Mesodermal cell (in vitro differentiated cells): Measurements from ENCODE around the gene TIMM13.

Experiments
- H3K27ac ChIP-seq: 2 replicates; pipeline ENCODE4 v1.7.0; 2013; ENCODE audit warnings: mild to moderate bottlenecking, low read depth, low read length, moderate library complexity; ENCODE audit not compliant: severe bottlenecking
- H3K36me3 ChIP-seq: 2 replicates; pipeline ENCODE4 v1.7.1; 2013; ENCODE audit warnings: mild to moderate bottlenecking, low read length, moderate library complexity; ENCODE audit not compliant: control insufficient read depth, insufficient read depth
- H3K4me1 ChIP-seq: one replicate; pipeline ENCODE4 v1.7.1; 2013; ENCODE audit warnings: mild to moderate bottlenecking, low read length; ENCODE audit not compliant: insufficient read depth, control insufficient read depth, poor library complexity, severe bottlenecking
- H3K4me3 ChIP-seq: 2 replicates; pipeline ENCODE4 v1.7.0; 2013; ENCODE audit warnings: low read length, control low read depth, mild to moderate bottlenecking; ENCODE audit not compliant: insufficient read depth, poor library complexity, severe bottlenecking; ENCODE audit errors: extremely low read depth
- H3K9me3 ChIP-seq: 2 replicates; pipeline ENCODE4 v1.7.1; 2013; ENCODE audit warnings: mild to moderate bottlenecking, low read length, moderate library complexity; ENCODE audit not compliant: control insufficient read depth
- WGBS, 2 experiments: methylation state at CpG; one replicate each; pipeline ENCODE4 v1.1.5; 2013; ENCODE audit warnings: missing lambda C conversion rate in 2 of 2; ENCODE audit not compliant: insufficient coverage in 2 of 2; 5-methylcytosine and 5-hydroxymethylcytosine counted together

The TIMM13 gene

GRCh38 chr19:2454199-2454961, 27.0 kb upstream of the TIMM13 start:
- Histone ChIP-seq H3K27ac (no peak overlapping the region), H3K36me3 (peaks cover 26% of the 10 kb centered on the region), H3K4me3 (peak overlapping the region; percentile 100), H3K4me1 (peaks cover 21% of the 10 kb centered on the region), H3K9me3 (no peaks in the 10 kb centered on the region)
- WGBS, 2 experiments: 90 to 96% methylated on average over 10 to 16 of the region's 19 CpGs

- no peak overlapping the region for H3K4me3 ChIP-seq
- 89 to 92% methylated on average over 15 to 18 of the region's 19 CpGs for WGBS, 2 experiments
- peaks cover 21% of the 10 kb centered on the region for H3K4me1 ChIP-seq
- H3K27ac ChIP-seq: no peak overlapping the region
- H3K36me3 ChIP-seq: peaks cover 32% of the 10 kb centered on the region
- H3K9me3 ChIP-seq: no peaks in the 10 kb centered on the region
These were observed 26.1 kb upstream of the TIMM13 start for GRCh38 chr19:2453431-2454025.

GRCh38 chr19:2451741-2452140, 24.4 kb upstream of the TIMM13 start:
- Histone ChIP-seq H3K27ac (no peak overlapping the region), H3K9me3 (no peaks in the 10 kb centered on the region), H3K4me1 (peaks cover 25% of the 10 kb centered on the region), H3K4me3 (no peak overlapping the region), H3K36me3 (peaks cover 47% of the 10 kb centered on the region)
- 92 to 95% methylated on average over 15 to 18 of the region's 18 CpGs for WGBS, 2 experiments

GRCh38 chr19:2451138-2451537, 23.8 kb upstream of the TIMM13 start:
- no peak overlapping the region for H3K4me3 ChIP-seq
- H3K27ac ChIP-seq: no peak overlapping the region
- peaks cover 25% of the 10 kb centered on the region for H3K4me1 ChIP-seq
- no peaks in the 10 kb centered on the region for H3K9me3 ChIP-seq
- 93 to 99% methylated on average over 6 to 7 of the region's 7 CpGs for WGBS, 2 experiments
- peaks cover 52% of the 10 kb centered on the region for H3K36me3 ChIP-seq

GRCh38 chr19:2449019-2449418, 21.6 kb upstream of the TIMM13 start:
- peaks cover 64% of the 10 kb centered on the region for H3K36me3 ChIP-seq

GRCh38 chr19:2446381-2446780, 19.0 kb upstream of the TIMM13 start:
- no peaks in the 10 kb centered on the region for H3K9me3 ChIP-seq
- H3K4me3 ChIP-seq: no peak overlapping the region
- peaks cover 80% of the 10 kb centered on the region for H3K36me3 ChIP-seq
- 92 to 97% methylated on average over 12 to 19 of the region's 19 CpGs for WGBS, 2 experiments
- no peak overlapping the region for H3K27ac ChIP-seq
- H3K4me1 ChIP-seq: peaks cover 4% of the 10 kb centered on the region

More at GRCh38 chr19:2449019-2449418, 21.6 kb upstream of the TIMM13 start:
- Histone ChIP-seq H3K9me3 (no peaks in the 10 kb centered on the region), H3K4me1 (peaks cover 10% of the 10 kb centered on the region), H3K4me3 (no peak overlapping the region), H3K27ac (no peak overlapping the region)
- WGBS, 2 experiments: 91 to 98% methylated on average over 8 to 11 of the region's 11 CpGs

GRCh38 chr19:2444251-2445002, 17.0 kb upstream of the TIMM13 start:
- H3K36me3 ChIP-seq: peaks cover 76% of the 10 kb centered on the region
- no peaks in the 10 kb centered on the region for H3K9me3 ChIP-seq
- 96 to 97% methylated on average over 29 to 33 of the region's 34 CpGs for WGBS, 2 experiments
- H3K4me1 ChIP-seq: peaks cover 4% of the 10 kb centered on the region
- H3K4me3 ChIP-seq: no peak overlapping the region
- H3K27ac ChIP-seq: no peak overlapping the region

GRCh38 chr19:2443785-2444182, 16.4 kb upstream of the TIMM13 start:
- Histone ChIP-seq H3K9me3 (no peaks in the 10 kb centered on the region), H3K4me3 (no peak overlapping the region), H3K36me3 (peaks cover 78% of the 10 kb centered on the region), H3K4me1 (peaks cover 4% of the 10 kb centered on the region), H3K27ac (no peak overlapping the region)
- 96 to 98% methylated on average over 17 of the region's 17 CpGs for WGBS, 2 experiments

GRCh38 chr19:2443116-2443784, 15.9 kb upstream of the TIMM13 start:
- no peaks in the 10 kb centered on the region for H3K9me3 ChIP-seq
- WGBS, 2 experiments: 97 to 99% methylated on average over 21 to 22 of the region's 22 CpGs

GRCh38 chr19:2441096-2441752, 13.8 kb upstream of the TIMM13 start:
- no peaks in the 10 kb centered on the region for H3K4me1 ChIP-seq
- no peak overlapping the region for H3K27ac ChIP-seq
- 98% methylated on average over 22 to 23 of the region's 26 CpGs for WGBS, 2 experiments
- no peaks in the 10 kb centered on the region for H3K9me3 ChIP-seq
- H3K36me3 ChIP-seq: peaks cover 78% of the 10 kb centered on the region
- H3K4me3 ChIP-seq: no peak overlapping the region

More at GRCh38 chr19:2443116-2443784, 15.9 kb upstream of the TIMM13 start:
- no peak overlapping the region for H3K27ac ChIP-seq
- H3K36me3 ChIP-seq: peaks cover 78% of the 10 kb centered on the region
- no peak overlapping the region for H3K4me3 ChIP-seq
- H3K4me1 ChIP-seq: peaks cover 4% of the 10 kb centered on the region
